ENCODE measurements around the gene TCHP. TPM values are rescaled to one million over a fixed set of nuclear protein-coding genes. Genes with fewer than 3 reads are reported as not detected.

TCHP gene
- total and polyA plus RNA-seq, 2 of the 13 experiments (the other 11 are each of a cell fraction or from before 2014, with no cell fraction given) = 6.7 to 12.2 TPM

DNA sequence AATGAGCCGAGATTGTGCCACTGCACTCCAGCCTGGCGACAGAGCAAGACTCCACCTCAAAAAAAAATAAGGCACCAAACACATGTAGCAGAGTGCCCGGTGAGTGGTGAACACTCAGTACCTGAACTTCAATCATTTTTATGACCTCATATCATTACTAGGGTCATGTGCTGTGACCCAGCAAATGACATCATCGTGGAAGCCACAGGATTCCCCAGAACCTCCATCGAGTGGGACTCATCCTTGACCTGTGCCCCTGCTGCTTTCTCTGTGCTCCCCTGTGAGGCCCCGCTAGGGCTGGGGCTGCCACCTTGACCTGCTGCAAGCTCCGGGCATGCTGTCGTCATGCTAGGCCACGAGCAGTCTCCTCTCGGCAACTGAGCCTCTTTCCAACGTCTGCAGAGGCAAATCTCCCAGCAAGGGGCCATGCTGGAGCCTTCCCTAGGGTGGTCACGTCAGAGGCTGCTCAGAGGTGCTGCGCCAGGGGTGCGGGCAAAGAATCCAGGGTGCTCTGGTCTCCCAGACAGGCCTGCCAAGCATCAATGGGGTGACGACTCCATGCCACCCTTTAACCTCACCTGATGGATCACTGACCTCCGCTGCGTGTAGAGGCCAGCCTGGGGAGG is 38.3 kb upstream of the TCHP start (continued):
- TF ChIP-seq, protein P1, sequence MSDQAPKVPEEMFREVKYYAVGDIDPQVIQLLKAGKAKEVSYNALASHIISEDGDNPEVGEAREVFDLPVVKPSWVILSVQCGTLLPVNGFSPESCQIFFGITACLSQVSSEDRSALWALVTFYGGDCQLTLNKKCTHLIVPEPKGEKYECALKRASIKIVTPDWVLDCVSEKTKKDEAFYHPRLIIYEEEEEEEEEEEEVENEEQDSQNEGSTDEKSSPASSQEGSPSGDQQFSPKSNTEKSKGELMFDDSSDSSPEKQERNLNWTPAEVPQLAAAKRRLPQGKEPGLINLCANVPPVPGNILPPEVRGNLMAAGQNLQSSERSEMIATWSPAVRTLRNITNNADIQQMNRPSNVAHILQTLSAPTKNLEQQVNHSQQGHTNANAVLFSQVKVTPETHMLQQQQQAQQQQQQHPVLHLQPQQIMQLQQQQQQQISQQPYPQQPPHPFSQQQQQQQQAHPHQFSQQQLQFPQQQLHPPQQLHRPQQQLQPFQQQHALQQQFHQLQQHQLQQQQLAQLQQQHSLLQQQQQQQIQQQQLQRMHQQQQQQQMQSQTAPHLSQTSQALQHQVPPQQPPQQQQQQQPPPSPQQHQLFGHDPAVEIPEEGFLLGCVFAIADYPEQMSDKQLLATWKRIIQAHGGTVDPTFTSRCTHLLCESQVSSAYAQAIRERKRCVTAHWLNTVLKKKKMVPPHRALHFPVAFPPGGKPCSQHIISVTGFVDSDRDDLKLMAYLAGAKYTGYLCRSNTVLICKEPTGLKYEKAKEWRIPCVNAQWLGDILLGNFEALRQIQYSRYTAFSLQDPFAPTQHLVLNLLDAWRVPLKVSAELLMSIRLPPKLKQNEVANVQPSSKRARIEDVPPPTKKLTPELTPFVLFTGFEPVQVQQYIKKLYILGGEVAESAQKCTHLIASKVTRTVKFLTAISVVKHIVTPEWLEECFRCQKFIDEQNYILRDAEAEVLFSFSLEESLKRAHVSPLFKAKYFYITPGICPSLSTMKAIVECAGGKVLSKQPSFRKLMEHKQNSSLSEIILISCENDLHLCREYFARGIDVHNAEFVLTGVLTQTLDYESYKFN (CRISPR knock-in tag; conservative IDR thresholded peaks at IDR 0.05) = peak; percentile 90
- TF ChIP-seq ZNF235 (CRISPR knock-in tag; IDR thresholded peaks at IDR 0.05; ENCODE audit: borderline replicate concordance) (no peak), ISL2 (CRISPR knock-in tag; IDR thresholded peaks at IDR 0.05) (peak; percentile 72), ZNF556 (CRISPR knock-in tag; IDR thresholded peaks at IDR 0.05; ENCODE audit: borderline replicate concordance) (no peak; the same call in 1 of the 2 replicates), TCF12 (IDR thresholded peaks at IDR 0.05) (no peak), TCF12 (CRISPR knock-in tag; IDR thresholded peaks at IDR 0.05) (0 out of 2 replicates have a peak, but pooled peaks have one; percentile 32), EP300 (IDR thresholded peaks at IDR 0.05; ENCODE audit: low read depth in 2 of 2, low read length in 2 of 2) (peak; percentile 55 to 70; a peak in 2 of 4 replicates), EP300 (CRISPR knock-in tag; IDR thresholded peaks at IDR 0.05; ENCODE audit: borderline replicate concordance) (peak; percentile 57; the same call in 1 of the 2 replicates), ZNF12 (CRISPR knock-in tag; IDR thresholded peaks at IDR 0.05) (no peak), ZNF432 (CRISPR knock-in tag; IDR thresholded peaks at IDR 0.05; ENCODE audit: borderline replicate concordance) (no peak), ZNF816 (CRISPR knock-in tag; IDR thresholded peaks at IDR 0.05; ENCODE audit: borderline replicate concordance) (no peak), ZBTB37 (CRISPR knock-in tag; IDR thresholded peaks at IDR 0.05) (peak; percentile 79; the same call in 1 of the 2 replicates), AGO1 (IDR thresholded peaks at IDR 0.05; ENCODE audit: low read depth, low read length, poor library complexity, severe bottlenecking) (peak; percentile 43), RXRB (CRISPR knock-in tag; IDR thresholded peaks at IDR 0.05; ENCODE audit: borderline replicate concordance) (peak; percentile 87), ZNF326 (CRISPR knock-in tag; IDR thresholded peaks at IDR 0.05; ENCODE audit: borderline replicate concordance) (no peak), SIX4 (CRISPR knock-in tag; IDR thresholded peaks at IDR 0.05) (no peak), HNRNPUL1 (IDR thresholded peaks at IDR 0.05; ENCODE audit: low read depth, low read length) (no peak)

All from HepG2 (cell line).